Breast epithelium (tissue), 3 donors: Measurements from ENCODE around the gene CLIC6.

Source experiments
- POLR2A ChIP-seq: fragments of 450-650 bp; IDR thresholded peaks from one replicate; pipeline ENCODE4 v1.6.1; 2016; ENCODE audit warnings: antibody characterized with exemption, mild to moderate bottlenecking, moderate library complexity
- POLR2AphosphoS5 ChIP-seq, 3 donors: sonication (generic); formaldehyde crosslinking; IDR thresholded peaks; one replicate each; pipeline ENCODE4 v1.6.1; 2017; ENCODE audit warnings: antibody characterized with exemption in 3 of 3
- TF ChIP-seq, protein P1 (sequence below), 3 donors: fragments of 450-650 bp; IDR thresholded peaks; one replicate each; pipeline ENCODE4 v1.5.1; 2016 to 2017; ENCODE audit warnings: antibody characterized with exemption in 3 of 3, mild to moderate bottlenecking in 3 of 3, moderate library complexity in 3 of 3

DNA sequence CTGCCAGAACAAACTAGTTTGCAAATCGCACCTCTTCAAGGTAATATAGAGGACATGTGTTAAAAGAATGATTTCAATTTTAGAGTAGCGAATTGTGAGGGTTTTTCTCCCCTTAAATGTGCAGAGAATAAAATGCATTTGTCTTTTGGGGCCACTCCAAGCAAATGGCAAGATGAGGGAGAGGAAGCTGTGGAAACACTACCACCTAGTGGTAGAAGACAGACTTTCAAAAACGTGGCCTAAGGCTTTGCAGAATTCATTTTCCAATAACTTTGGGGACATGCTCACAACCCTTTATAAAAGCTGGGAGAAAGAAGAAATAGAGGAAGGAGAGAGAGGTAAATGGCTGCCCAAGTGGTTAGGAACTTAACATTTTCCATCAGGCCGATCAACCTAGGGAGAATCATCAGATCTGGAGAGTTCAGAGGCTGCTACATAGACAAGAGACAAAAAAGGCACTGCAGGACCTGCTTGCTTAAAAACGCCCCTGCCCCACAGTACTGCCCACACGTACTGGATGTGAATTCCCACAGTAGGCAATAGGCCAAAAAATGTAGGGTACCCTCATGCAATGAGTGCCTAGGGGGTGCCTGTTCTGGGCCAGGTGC lies 38.2 kb upstream of the CLIC6 start:
- TF ChIP-seq POLR2A (no peak), POLR2AphosphoS5 (IDR thresholded peaks at IDR 0.05) (no peak)
- TF ChIP-seq, protein P1, sequence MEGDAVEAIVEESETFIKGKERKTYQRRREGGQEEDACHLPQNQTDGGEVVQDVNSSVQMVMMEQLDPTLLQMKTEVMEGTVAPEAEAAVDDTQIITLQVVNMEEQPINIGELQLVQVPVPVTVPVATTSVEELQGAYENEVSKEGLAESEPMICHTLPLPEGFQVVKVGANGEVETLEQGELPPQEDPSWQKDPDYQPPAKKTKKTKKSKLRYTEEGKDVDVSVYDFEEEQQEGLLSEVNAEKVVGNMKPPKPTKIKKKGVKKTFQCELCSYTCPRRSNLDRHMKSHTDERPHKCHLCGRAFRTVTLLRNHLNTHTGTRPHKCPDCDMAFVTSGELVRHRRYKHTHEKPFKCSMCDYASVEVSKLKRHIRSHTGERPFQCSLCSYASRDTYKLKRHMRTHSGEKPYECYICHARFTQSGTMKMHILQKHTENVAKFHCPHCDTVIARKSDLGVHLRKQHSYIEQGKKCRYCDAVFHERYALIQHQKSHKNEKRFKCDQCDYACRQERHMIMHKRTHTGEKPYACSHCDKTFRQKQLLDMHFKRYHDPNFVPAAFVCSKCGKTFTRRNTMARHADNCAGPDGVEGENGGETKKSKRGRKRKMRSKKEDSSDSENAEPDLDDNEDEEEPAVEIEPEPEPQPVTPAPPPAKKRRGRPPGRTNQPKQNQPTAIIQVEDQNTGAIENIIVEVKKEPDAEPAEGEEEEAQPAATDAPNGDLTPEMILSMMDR (IDR thresholded peaks at IDR 0.05) = peak; percentile 80 to 91 (median 85)
